Testis (tissue), 2 donors: Measurements from ENCODE around the gene U2AF2.

Experiments used
- POLR2A ChIP-seq: fragments of 450-650 bp; IDR thresholded peaks from one replicate; pipeline ENCODE4 v1.6.1; 2017; ENCODE audit warnings: antibody characterized with exemption, mild to moderate bottlenecking, moderate library complexity
- TF ChIP-seq, protein P1 (sequence below), 3 experiments: fragments of 450-650 bp in 2 of 3; fragments of 200-600 bp in 1 of 3; sonication (generic) in 1 of 3; IDR thresholded peaks; one replicate each; pipeline ENCODE4 v1.5.1; 2016 to 2019; ENCODE audit warnings: antibody characterized with exemption in 3 of 3, mild to moderate bottlenecking in 2 of 3, moderate library complexity in 1 of 3

DNA sequence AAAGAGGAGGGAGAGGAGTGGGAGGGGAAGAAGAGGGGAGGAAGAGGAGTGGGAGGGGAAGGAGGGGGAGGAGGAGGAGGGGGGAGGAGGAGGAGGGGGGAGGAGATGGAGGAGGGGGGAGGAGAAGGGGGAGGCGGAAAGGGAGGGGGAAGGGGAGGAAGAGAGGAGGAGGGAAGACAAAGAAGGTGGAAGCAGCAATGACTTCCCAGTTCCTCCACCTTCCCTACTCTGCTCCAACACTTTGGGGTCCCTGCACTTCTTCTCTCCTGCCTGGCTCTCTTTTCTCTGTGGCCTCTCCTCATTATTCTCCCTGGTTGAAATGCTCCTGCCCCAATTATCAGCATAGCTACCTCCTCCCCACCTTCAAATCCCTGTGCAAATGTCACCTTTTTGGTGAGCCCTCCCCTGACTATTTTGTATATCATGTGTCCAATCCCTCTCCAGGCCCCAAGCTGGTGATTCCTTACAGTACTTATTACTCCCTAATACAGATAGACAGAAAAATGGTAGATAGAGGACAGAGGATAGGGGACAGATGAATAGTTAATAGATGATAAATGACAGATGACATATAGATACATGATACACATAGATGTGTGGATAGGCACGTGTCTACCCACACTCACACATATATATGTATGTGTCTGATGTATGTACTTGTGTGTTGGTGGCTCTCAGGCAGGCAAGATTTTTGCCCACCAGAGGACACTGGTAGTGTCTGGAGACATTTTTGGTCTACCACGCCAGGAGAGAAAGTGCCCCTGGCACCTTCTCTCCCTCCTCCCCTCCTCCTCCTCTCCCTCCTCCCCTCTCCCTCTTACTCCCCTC, 58.2 kb downstream of the U2AF2 start:
- TF ChIP-seq, protein P1, sequence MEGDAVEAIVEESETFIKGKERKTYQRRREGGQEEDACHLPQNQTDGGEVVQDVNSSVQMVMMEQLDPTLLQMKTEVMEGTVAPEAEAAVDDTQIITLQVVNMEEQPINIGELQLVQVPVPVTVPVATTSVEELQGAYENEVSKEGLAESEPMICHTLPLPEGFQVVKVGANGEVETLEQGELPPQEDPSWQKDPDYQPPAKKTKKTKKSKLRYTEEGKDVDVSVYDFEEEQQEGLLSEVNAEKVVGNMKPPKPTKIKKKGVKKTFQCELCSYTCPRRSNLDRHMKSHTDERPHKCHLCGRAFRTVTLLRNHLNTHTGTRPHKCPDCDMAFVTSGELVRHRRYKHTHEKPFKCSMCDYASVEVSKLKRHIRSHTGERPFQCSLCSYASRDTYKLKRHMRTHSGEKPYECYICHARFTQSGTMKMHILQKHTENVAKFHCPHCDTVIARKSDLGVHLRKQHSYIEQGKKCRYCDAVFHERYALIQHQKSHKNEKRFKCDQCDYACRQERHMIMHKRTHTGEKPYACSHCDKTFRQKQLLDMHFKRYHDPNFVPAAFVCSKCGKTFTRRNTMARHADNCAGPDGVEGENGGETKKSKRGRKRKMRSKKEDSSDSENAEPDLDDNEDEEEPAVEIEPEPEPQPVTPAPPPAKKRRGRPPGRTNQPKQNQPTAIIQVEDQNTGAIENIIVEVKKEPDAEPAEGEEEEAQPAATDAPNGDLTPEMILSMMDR (IDR thresholded peaks at IDR 0.05) = no peak
- no peak for TF ChIP-seq POLR2A
